Mesenchymal stem cell (in vitro differentiated cells and primary cell): ENCODE results near the gene NECAB3.

ENCODE experiments used
- DNase-seq: peaks from one replicate; pipeline ENCODE4 v3.0.0-alpha.2; 2013
- H2AFZ ChIP-seq: one replicate; pipeline ENCODE4 v1.6.1; 2013; ENCODE audit warnings: low read depth, mild to moderate bottlenecking, control low read depth, inconsistent platforms, low read length, moderate library complexity
- H2AK5ac ChIP-seq: 2 replicates; pipeline ENCODE4 v1.6.1; 2013; ENCODE audit warnings: low read length, moderate library complexity, mild to moderate bottlenecking, inconsistent platforms; ENCODE audit not compliant: severe bottlenecking
- H2BK120ac ChIP-seq: one replicate; pipeline ENCODE4 v1.6.1; 2013; ENCODE audit warnings: low read depth, mild to moderate bottlenecking, inconsistent platforms, low read length, moderate library complexity
- H2BK12ac ChIP-seq, 2 experiments: one replicate each; pipeline ENCODE4 v1.6.1; 2013; ENCODE audit warnings: inconsistent platforms in 2 of 2, low read length in 2 of 2, mild to moderate bottlenecking in 2 of 2, moderate library complexity in 2 of 2, control low read depth in 1 of 2
- H2BK15ac ChIP-seq: one replicate; pipeline ENCODE4 v1.6.1; 2013; ENCODE audit warnings: mild to moderate bottlenecking, low read depth, inconsistent platforms; ENCODE audit not compliant: poor library complexity, severe bottlenecking
- H2BK5ac ChIP-seq: 2 replicates; pipeline ENCODE4 v1.6.1; 2013; ENCODE audit warnings: low read depth, mild to moderate bottlenecking, low read length, control low read depth, inconsistent platforms; ENCODE audit not compliant: poor library complexity, severe bottlenecking
- H3K14ac ChIP-seq, 2 experiments: one replicate each; pipeline ENCODE4 v1.6.1; 2013; ENCODE audit warnings: inconsistent platforms in 2 of 2, low read length in 2 of 2, control low read depth in 1 of 2, mild to moderate bottlenecking in 1 of 2, moderate library complexity in 1 of 2
- H3K18ac ChIP-seq, 2 experiments: one replicate each; pipeline ENCODE4 v1.6.1; 2013; ENCODE audit warnings: inconsistent platforms in 2 of 2, low read length in 2 of 2, control low read depth in 1 of 2, low read depth in 1 of 2, mild to moderate bottlenecking in 1 of 2
- H3K23ac ChIP-seq, 2 experiments: one replicate each; pipeline ENCODE4 v1.6.1; 2013; ENCODE audit warnings: inconsistent platforms in 2 of 2, low read length in 2 of 2, mild to moderate bottlenecking in 2 of 2, moderate library complexity in 2 of 2, control low read depth in 1 of 2
- H3K27ac ChIP-seq: 2 replicates; pipeline ENCODE4 v1.5.1; 2013; ENCODE audit warnings: mild to moderate bottlenecking, moderate library complexity, low read length, control low read depth, inconsistent platforms; ENCODE audit not compliant: poor library complexity, severe bottlenecking
- H3K27me3 ChIP-seq, 2 experiments: 2 replicates each; pipeline versions ENCODE4 v1.6.1 to v1.7.0; 2013; ENCODE audit warnings: low read length in 2 of 2, mild to moderate bottlenecking in 2 of 2, moderate library complexity in 2 of 2, control low read depth in 1 of 2, inconsistent platforms in 1 of 2; ENCODE audit not compliant: control insufficient read depth in 1 of 2, insufficient read depth in 1 of 2
- H3K36me3 ChIP-seq, 2 experiments: 2 replicates each; pipeline versions ENCODE4 v1.6.1 to v1.7.0; 2013; ENCODE audit warnings: low read length in 2 of 2, control low read depth in 1 of 2, inconsistent platforms in 1 of 2, low read depth in 1 of 2, mild to moderate bottlenecking in 1 of 2; ENCODE audit not compliant: insufficient read depth in 2 of 2, control insufficient read depth in 1 of 2
- H3K4ac ChIP-seq, 2 experiments: one replicate each; pipeline ENCODE4 v1.6.1; 2013; ENCODE audit warnings: inconsistent platforms in 2 of 2, low read length in 2 of 2, mild to moderate bottlenecking in 2 of 2, moderate library complexity in 2 of 2, control low read depth in 1 of 2, low read depth in 1 of 2
- H3K4me1 ChIP-seq: 2 replicates; pipeline ENCODE4 v1.6.1; 2013; ENCODE audit warnings: low read depth, low read length, control low read depth; ENCODE audit not compliant: control insufficient read depth, insufficient read depth
- H3K4me2 ChIP-seq: 2 replicates; pipeline ENCODE4 v1.6.1; 2013; ENCODE audit warnings: low read length, mild to moderate bottlenecking, inconsistent platforms; ENCODE audit not compliant: poor library complexity, severe bottlenecking
- H3K4me3 ChIP-seq, 2 experiments: 2 replicates each; pipeline versions ENCODE4 v1.5.1 to v1.7.0; 2013; ENCODE audit warnings: low read length in 2 of 2, mild to moderate bottlenecking in 2 of 2, control low read depth in 1 of 2, low read depth in 1 of 2; ENCODE audit not compliant: insufficient read depth in 1 of 2
- H3K79me1 ChIP-seq: replicated peaks from 2 replicates; pipeline ENCODE4 v1.6.1; 2013; ENCODE audit warnings: mild to moderate bottlenecking, control low read depth, low read length, inconsistent platforms; ENCODE audit not compliant: poor library complexity, severe bottlenecking
- H3K9ac ChIP-seq: 2 replicates; pipeline ENCODE4 v1.7.0; 2013; ENCODE audit warnings: mild to moderate bottlenecking, low read length, moderate library complexity
- H3K9me3 ChIP-seq: 2 replicates; pipeline ENCODE4 v1.7.0; 2013; ENCODE audit warnings: mild to moderate bottlenecking, low read length; ENCODE audit not compliant: control insufficient read depth
- H4K8ac ChIP-seq: one replicate; pipeline ENCODE4 v1.6.1; 2013; ENCODE audit warnings: inconsistent platforms, mild to moderate bottlenecking, low read length, moderate library complexity
- H4K91ac ChIP-seq: one replicate; pipeline ENCODE4 v1.6.1; 2013; ENCODE audit warnings: mild to moderate bottlenecking, low read length, inconsistent platforms
- WGBS: methylation state at CpG from one replicate; pipeline ENCODE4 v1.1.7; 2013; ENCODE audit warnings: mixed read lengths; 5-methylcytosine and 5-hydroxymethylcytosine counted together

Gene NECAB3

GRCh38 chr20:33694639-33695012 is 20.4 kb upstream of the NECAB3 start:
- Histone ChIP-seq H2BK15ac (no peak overlapping the region), H3K4ac (no peak overlapping the region), H3K4me3 (no peak overlapping the region), H3K23ac (no peak overlapping the region), H3K9me3 (no peaks in the 10 kb centered on the region), H2BK12ac (peak overlapping the region in 1 of 2 experiments; percentile 6), H3K36me3 (no peaks in the 10 kb centered on the region), H2BK120ac (no peak overlapping the region), H4K8ac (no peak overlapping the region), H4K91ac (no peak overlapping the region), H2BK5ac (no peak overlapping the region), H3K4me2 (no peak overlapping the region), H2AK5ac (no peak overlapping the region), H3K4me1 (peaks cover 10% of the 10 kb centered on the region), H2AFZ (no peak overlapping the region), H3K18ac (no peak overlapping the region), H3K14ac (no peak overlapping the region), H3K27me3 (no peaks in the 10 kb centered on the region), H3K27ac (no peak overlapping the region), H3K79me1 (no peaks in the 10 kb centered on the region), H3K9ac (no peak overlapping the region)
- DNase-seq: no peak
- WGBS: 82% methylated on average over 6 of the region's 6 CpGs

DNA sequence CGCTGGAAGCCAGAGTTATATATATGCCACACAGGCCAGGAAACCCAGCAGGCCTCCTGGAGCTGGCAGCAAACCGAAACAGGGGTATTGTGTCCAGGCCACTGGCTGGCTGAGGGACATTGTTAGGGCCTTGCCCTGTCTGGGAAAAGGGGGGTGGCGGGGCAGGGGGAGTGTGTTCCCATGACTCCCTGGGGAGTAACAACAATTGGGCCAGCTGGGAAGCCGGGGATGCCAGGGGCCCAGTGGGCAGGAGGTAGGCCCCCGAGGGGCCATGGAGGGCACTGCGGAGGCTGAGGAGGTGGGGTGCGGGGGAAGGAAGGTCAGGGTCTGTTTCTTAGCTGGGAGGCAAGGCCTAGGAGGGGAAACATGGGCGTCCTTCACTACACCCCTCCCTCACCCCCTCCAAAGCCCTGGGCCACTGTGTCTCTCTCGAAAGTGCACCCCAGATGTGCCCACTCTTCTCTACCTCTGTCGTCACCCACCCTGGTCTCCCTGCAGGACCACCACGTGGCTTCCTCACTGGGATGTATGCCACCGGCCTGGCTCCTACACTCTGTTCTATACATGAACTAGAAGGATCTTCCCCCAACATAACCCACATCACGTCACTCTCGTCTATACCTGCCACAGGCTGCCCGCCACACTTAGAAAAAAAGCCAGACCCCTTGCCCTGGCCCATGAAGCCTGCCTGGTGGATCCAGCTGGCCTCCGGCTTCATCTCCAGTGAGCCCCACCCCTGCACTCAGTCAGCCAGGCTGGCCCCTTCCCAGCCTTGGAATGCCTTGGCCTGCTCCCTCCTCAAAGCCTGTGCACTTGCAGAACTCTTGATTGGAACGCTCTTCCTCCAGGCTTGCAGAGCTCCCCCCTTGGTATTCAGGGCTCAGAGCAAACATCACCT is 19.8 kb upstream of the NECAB3 start:
- H2BK5ac ChIP-seq: no peak overlapping the region
- no peak overlapping the region for H3K4me3 ChIP-seq
- no peak overlapping the region for H3K9ac ChIP-seq
- no peak overlapping the region for H3K14ac ChIP-seq
- H3K27ac ChIP-seq: no peak overlapping the region
- no peak overlapping the region for H2AFZ ChIP-seq
- no peak overlapping the region for H2BK120ac ChIP-seq
- H3K79me1 ChIP-seq: no peaks in the 10 kb centered on the region
- H3K23ac ChIP-seq: no peak overlapping the region
- H4K8ac ChIP-seq: no peak overlapping the region
- peaks cover 10% of the 10 kb centered on the region for H3K4me1 ChIP-seq
- H3K27me3 ChIP-seq: no peaks in the 10 kb centered on the region
- H3K18ac ChIP-seq: no peak overlapping the region
- no peak overlapping the region for H2BK15ac ChIP-seq
- H2BK12ac ChIP-seq: no peak overlapping the region
- no peak for DNase-seq
- H3K36me3 ChIP-seq: no peaks in the 10 kb centered on the region
- no peak overlapping the region for H2AK5ac ChIP-seq
- H3K4ac ChIP-seq: no peak overlapping the region
- 92% methylated on average over 13 of the region's 17 CpGs for WGBS
- no peak overlapping the region for H4K91ac ChIP-seq
- no peaks in the 10 kb centered on the region for H3K9me3 ChIP-seq
- no peak overlapping the region for H3K4me2 ChIP-seq

GRCh38 chr20:33693289-33693688 is 19.1 kb upstream of the NECAB3 start:
- Histone ChIP-seq H3K23ac (no peak overlapping the region), H3K4me1 (peaks cover 10% of the 10 kb centered on the region), H3K14ac (no peak overlapping the region), H3K27ac (no peak overlapping the region), H2BK15ac (no peak overlapping the region), H3K18ac (no peak overlapping the region), H3K36me3 (no peaks in the 10 kb centered on the region), H2BK120ac (no peak overlapping the region), H3K4ac (no peak overlapping the region), H2BK5ac (no peak overlapping the region), H3K27me3 (no peaks in the 10 kb centered on the region), H3K4me2 (no peak overlapping the region), H2AK5ac (no peak overlapping the region), H3K4me3 (no peak overlapping the region), H3K9me3 (no peaks in the 10 kb centered on the region), H3K79me1 (no peaks in the 10 kb centered on the region), H4K91ac (no peak overlapping the region), H3K9ac (no peak overlapping the region), H4K8ac (no peak overlapping the region), H2BK12ac (no peak overlapping the region), H2AFZ (no peak overlapping the region)
- no peak for DNase-seq
- WGBS: 85% methylated on average over 4 of the region's 5 CpGs

DNA sequence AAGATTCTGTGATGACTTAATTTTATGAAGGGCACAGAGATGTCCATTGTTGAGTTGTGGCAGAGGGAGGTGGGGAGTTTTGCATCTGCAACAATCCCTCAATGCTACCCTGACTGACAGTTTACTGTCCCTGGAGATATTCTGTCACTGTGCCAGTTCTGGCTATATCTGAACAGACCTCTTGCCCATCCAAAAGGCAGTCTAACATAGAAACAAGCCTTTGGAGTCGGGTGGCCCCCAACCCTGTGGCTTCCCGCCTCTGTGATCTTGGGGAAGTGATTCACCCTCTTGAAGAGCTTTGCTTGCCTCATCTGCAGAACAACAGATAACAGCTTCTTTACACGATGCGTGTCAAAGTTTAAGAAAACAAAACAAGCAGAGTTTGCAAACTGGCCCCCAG is 15.7 kb upstream of the NECAB3 start:
- no peak overlapping the region for H3K4ac ChIP-seq
- H3K9ac ChIP-seq: peak overlapping the region; percentile 6
- DNase-seq: peak; percentile 91
- no peak overlapping the region for H2BK12ac ChIP-seq
- H4K8ac ChIP-seq: no peak overlapping the region
- H4K91ac ChIP-seq: no peak overlapping the region
- no peaks in the 10 kb centered on the region for H3K79me1 ChIP-seq
- no peaks in the 10 kb centered on the region for H3K9me3 ChIP-seq
- H2BK5ac ChIP-seq: no peak overlapping the region
- no peak overlapping the region for H2BK15ac ChIP-seq
- WGBS: 0% methylated on average over 2 of the region's 4 CpGs
- no peaks in the 10 kb centered on the region for H3K27me3 ChIP-seq
- H3K18ac ChIP-seq: no peak overlapping the region
- H2AK5ac ChIP-seq: no peak overlapping the region
- H3K14ac ChIP-seq: no peak overlapping the region
- no peak overlapping the region for H3K23ac ChIP-seq
- no peak overlapping the region for H3K4me2 ChIP-seq
- no peak overlapping the region for H2BK120ac ChIP-seq
- no peak overlapping the region for H3K4me3 ChIP-seq
- H3K4me1 ChIP-seq: peaks cover 21% of the 10 kb centered on the region
- H3K36me3 ChIP-seq: no peaks in the 10 kb centered on the region
- H2AFZ ChIP-seq: no peak overlapping the region
- no peak overlapping the region for H3K27ac ChIP-seq
